ENCODE data around the gene CCDC188. TPM values are rescaled to one million over a fixed set of nuclear protein-coding genes. Genes with fewer than 3 reads are reported as not detected.

The CCDC188 gene
- total and polyA plus RNA-seq, 2 of the 13 experiments (the other 11 are each of a cell fraction or from before 2014, with no cell fraction given), result not detected

- TF ChIP-seq FOXP4 (CRISPR knock-in tag; IDR thresholded peaks at IDR 0.05) (peak; percentile 32; the same call in 1 of the 2 replicates), TCF7 (IDR thresholded peaks at IDR 0.05; ENCODE audit: low read depth) (no peak), ZNF468 (CRISPR knock-in tag; IDR thresholded peaks at IDR 0.05) (no peak; the same call in 1 of the 2 replicates), NCOA2 (CRISPR knock-in tag; IDR thresholded peaks at IDR 0.05) (no peak), ZBTB46 (CRISPR knock-in tag; IDR thresholded peaks at IDR 0.05; ENCODE audit: borderline replicate concordance) (no peak), ZNF770 (CRISPR knock-in tag; IDR thresholded peaks at IDR 0.05) (peak; percentile 62), EED (CRISPR knock-in tag; IDR thresholded peaks at IDR 0.05) (peak; percentile 72), NFYB (CRISPR knock-in tag; IDR thresholded peaks at IDR 0.05) (peak; percentile 68), RXRB (CRISPR knock-in tag; IDR thresholded peaks at IDR 0.05; ENCODE audit: borderline replicate concordance) (peak; percentile 47; the same call in 1 of the 2 replicates), HNRNPLL (IDR thresholded peaks at IDR 0.05; ENCODE audit: low read depth, low read length, poor library complexity, severe bottlenecking) (peak; percentile 59), U2AF1 (optimal IDR thresholded peaks at IDR 0.05; ENCODE audit: low read depth, low read length) (no peak), ZNF713 (CRISPR knock-in tag; IDR thresholded peaks at IDR 0.05) (no peak), BCL3 (CRISPR knock-in tag; IDR thresholded peaks at IDR 0.05) (no peak), ZNF205 (CRISPR knock-in tag; IDR thresholded peaks at IDR 0.05) (no peak; the same call in 1 of the 2 replicates), SIN3A (IDR thresholded peaks at IDR 0.05; ENCODE audit: borderline replicate concordance, low read depth, low read length) (peak; percentile 79; the same call in 1 of the 2 replicates), NFIB (CRISPR knock-in tag; IDR thresholded peaks at IDR 0.05; ENCODE audit: borderline replicate concordance) (no peak), ZNF138 (CRISPR knock-in tag; IDR thresholded peaks at IDR 0.05; ENCODE audit: low read depth) (peak; percentile 86), MBNL3 (CRISPR knock-in tag; conservative IDR thresholded peaks at IDR 0.05) (no peak), ZFP37 (CRISPR knock-in tag; IDR thresholded peaks at IDR 0.05; ENCODE audit: borderline replicate concordance) (no peak), ZNF772 (CRISPR knock-in tag; IDR thresholded peaks at IDR 0.05) (peak; percentile 91), ZNF720 (CRISPR knock-in tag; IDR thresholded peaks at IDR 0.05) (no peak), ZNF557 (CRISPR knock-in tag; IDR thresholded peaks at IDR 0.05) (no peak), ZNF607 (CRISPR knock-in tag; IDR thresholded peaks at IDR 0.05; ENCODE audit: borderline replicate concordance) (peak; percentile 58; the same call in 1 of the 2 replicates)
These were observed 33.8 kb downstream of the CCDC188 start, which contains the start of gene TRMT2A (continued) for GRCh38 chr22:20116951-20117632.
